HTR-8/SVneo (cell line): Measurements from ENCODE around the gene CMKLR1.
A peak's percentile ranks its signal among the peaks of the same experiment; 100 is the strongest.

ENCODE experiments used
- DNase-seq: peaks from one replicate; pipeline ENCODE4 v3.0.0; 2011; ENCODE audit warnings: low spot score, mixed read lengths; ENCODE audit not compliant: insufficient read length
- FAIRE-seq: peaks from 2 replicates; lab custom pipeline; 2011; peaks lifted over from hg19 to GRCh38; lab: Jason Lieb, UNC

Gene CMKLR1

GRCh38 chr12:108340037-108340436 is 926 bp upstream of the CMKLR1 start:
- DNase-seq, result no peak
- FAIRE-seq, result no peak

- FAIRE-seq (no peak), DNase-seq (peak; percentile 32)
These were observed 1.6 kb downstream of the CMKLR1 start for GRCh38 chr12:108337235-108338223.

GRCh38 chr12:108335349-108336119 is 3.6 kb downstream of the CMKLR1 start:
- DNase-seq (no peak), FAIRE-seq (no peak)

- DNase-seq (peak; percentile 31), FAIRE-seq (no peak)
These were observed 5.0 kb downstream of the CMKLR1 start for GRCh38 chr12:108333898-108334699.

DNA sequence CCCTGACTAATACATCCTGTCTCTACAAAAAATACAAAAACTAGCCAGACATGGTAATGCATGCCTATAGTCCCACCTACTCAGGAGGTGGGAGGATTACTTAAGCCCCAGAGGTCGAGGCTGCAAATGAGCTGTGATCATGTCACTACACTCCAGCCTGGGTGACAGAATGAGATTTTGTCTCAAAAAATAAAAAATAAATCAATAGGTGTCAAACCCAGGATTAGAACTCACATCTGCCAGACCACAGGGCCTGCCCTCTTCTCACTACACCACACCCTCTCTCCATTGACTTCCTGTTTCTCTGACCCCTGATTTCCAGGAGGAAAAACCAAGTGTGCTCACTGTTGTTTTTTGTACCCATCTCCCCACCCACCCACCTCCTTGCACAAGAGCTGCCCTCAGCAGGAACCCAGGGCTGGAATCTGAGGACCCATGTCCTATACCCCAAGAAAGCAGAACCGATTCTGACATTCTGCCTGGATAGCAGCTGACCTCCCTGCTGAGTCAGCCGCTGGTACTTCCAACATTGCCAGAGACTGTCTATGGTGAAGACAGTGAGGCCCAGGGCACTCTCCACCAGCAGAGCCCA is 6.2 kb downstream of the CMKLR1 start:
- no peak for FAIRE-seq
- DNase-seq, result no peak

GRCh38 chr12:108328420-108328819 is 10.7 kb downstream of the CMKLR1 start:
- no peak for DNase-seq
- no peak for FAIRE-seq

DNA sequence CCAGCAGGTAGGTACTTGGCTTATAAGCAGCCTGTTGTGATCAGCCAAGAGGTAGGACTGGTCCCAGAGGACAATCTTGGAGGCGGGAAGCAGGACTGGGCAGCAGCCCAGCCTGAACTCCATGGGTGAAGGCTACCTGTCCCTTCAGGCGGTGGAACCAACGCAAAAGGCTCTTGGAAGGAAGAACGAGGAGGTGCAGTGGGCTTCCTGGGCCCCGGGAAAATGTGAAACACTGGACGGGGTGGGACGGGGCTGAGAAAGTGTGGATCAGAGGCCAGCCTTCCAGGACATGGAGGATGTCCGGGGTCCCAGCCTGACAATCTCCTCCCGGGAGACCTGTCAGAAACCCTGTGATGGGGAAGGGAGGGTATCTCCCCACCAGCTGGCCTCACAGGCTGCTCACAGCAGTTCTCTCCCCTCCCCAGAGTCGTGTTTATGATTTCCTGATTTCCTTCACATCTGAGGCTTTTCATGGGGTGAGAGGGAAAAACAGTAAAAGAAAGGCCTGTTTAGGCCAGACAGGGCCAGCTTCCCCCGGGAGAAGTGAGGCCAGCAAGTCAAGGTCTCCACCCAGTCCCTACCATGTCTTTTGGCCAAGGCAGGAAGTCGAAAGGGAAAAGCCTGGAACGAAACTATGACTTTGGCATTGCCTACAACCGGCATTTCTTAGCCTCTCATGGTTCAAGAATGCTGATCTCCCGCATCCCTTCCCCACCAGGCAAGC is 11.3 kb downstream of the CMKLR1 start:
- no peak for DNase-seq
- FAIRE-seq, result no peak

DNA sequence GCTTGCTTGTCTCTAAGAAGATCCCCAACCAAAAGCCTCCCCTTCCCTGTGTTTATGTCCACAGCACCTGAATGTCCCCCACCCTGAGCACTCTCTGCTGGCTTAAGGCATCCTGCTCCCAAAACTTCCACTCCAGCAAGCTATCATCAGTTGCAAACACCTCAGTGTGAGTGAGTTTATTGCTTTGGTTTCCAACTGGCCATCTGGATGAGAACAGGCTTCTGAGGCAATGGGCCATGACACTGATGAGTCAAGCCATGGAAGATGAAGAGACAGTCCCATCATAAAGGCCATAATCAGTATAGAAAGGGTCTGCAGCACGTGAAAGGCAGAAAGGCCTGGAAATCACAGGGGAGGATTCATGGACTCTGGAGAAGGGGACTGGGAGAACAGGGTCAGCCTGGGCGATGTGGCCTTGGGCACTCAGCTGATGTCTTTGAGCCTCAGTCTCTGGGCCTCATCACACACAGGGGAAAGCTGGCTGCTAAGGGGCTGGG is 12.8 kb downstream of the CMKLR1 start:
- no peak for DNase-seq
- no peak for FAIRE-seq

GRCh38 chr12:108325549-108325948 is 13.6 kb downstream of the CMKLR1 start:
- DNase-seq, result no peak
- FAIRE-seq, result no peak

DNA sequence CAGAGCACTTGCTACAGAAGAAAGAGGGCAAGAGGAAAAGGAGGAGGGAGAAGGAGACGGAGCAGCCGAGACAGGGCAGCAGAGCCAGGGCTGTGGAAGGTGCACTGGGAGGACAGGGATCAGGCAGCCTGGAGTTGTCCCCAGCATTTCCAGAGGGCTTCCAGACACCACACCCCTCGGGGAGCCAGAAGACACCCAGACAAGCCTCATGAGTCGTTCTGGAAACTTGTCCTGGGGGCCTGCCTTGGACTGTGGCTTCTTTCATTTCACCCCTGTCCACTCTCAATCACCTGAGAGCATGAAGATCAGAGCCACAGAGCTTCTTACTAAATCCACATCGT is 14.1 kb downstream of the CMKLR1 start:
- DNase-seq (no peak), FAIRE-seq (no peak)

GRCh38 chr12:108324351-108325017 is 14.6 kb downstream of the CMKLR1 start:
- DNase-seq (no peak), FAIRE-seq (no peak)

DNA sequence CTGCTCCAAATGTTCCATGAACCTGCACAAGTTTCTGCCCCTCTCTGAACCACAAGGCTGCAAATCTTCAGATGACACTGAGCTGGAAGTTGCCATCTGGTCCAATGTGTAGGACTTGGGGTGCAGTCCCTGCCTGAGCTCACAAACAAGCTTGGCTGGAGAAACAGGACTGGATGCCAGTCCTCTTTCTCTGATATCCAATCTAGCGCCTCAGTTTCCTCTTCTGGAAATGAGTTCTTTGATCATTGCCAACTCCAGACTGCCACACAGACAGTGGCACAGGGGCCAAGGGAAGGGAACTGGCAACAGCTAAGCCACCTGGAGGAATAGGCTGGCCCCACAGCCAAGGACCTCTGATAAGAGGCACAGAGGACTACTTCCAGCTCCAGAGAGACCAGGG is 15.5 kb downstream of the CMKLR1 start:
- FAIRE-seq (no peak), DNase-seq (no peak)

- no peak for DNase-seq
- FAIRE-seq, result no peak
These were observed 16.1 kb downstream of the CMKLR1 start for GRCh38 chr12:108322998-108323397.

GRCh38 chr12:108321688-108322087 is 17.4 kb downstream of the CMKLR1 start:
- no peak for FAIRE-seq

GRCh38 chr12:108320507-108321293 is 18.4 kb downstream of the CMKLR1 start:
- FAIRE-seq, result no peak
- DNase-seq, result no peak

More at GRCh38 chr12:108321688-108322087, 17.4 kb downstream of the CMKLR1 start:
- no peak for DNase-seq

DNA sequence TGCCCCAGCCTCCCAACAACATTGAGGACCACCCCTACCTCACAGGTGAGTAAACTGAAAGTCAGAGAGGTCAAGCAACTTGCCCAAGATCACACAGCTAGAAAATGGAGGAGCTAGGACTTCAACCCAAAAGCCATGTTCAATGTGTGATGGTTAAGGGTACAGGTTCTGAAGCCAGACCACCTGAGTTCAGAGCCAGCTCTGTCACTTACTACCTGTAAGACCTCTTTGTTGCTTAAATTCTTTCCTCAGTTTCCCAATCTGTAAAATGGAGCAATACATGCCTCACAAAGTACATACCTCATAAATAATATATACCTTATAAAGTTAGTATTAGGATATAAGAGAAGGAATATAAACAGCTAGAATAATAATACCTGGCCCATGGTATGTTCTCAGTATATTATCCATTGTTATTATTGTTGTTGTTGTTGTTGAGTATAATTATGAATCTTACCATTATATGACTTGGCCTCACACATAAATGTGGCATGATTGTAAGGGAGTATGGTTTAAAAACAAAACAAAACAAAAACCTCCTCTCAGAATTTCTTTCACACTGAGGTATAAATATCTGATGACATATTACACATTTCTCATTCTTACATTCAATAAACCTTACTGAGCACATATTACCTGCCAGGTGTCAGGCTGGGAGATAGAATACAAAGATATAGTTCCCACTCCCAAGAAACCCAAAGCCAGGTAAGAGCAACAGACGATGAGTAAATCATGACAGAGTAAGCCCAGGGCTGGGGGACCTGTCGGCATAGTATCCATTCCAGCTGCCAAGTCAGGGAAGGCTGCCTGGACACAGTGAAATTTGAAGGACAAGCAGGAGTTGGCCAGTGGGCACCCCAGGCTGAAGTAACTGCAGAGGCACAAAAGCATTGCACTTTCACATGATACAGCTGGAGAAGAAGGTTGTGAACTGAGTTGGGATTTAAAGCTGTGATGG is 19.6 kb downstream of the CMKLR1 start:
- FAIRE-seq, result no peak

More for the DNA sequence above, 19.6 kb downstream of the CMKLR1 start:
- DNase-seq, result no peak
